ENCODE results near the gene PCNX2.

- no peak for TF ChIP-seq EZH2 (IDR thresholded peaks at IDR 0.05; ENCODE audit: borderline replicate concordance, control insufficient read depth, low read depth, low read length)
- TF ChIP-seq, protein P1, sequence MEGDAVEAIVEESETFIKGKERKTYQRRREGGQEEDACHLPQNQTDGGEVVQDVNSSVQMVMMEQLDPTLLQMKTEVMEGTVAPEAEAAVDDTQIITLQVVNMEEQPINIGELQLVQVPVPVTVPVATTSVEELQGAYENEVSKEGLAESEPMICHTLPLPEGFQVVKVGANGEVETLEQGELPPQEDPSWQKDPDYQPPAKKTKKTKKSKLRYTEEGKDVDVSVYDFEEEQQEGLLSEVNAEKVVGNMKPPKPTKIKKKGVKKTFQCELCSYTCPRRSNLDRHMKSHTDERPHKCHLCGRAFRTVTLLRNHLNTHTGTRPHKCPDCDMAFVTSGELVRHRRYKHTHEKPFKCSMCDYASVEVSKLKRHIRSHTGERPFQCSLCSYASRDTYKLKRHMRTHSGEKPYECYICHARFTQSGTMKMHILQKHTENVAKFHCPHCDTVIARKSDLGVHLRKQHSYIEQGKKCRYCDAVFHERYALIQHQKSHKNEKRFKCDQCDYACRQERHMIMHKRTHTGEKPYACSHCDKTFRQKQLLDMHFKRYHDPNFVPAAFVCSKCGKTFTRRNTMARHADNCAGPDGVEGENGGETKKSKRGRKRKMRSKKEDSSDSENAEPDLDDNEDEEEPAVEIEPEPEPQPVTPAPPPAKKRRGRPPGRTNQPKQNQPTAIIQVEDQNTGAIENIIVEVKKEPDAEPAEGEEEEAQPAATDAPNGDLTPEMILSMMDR (IDR thresholded peaks at IDR 0.05 in 2 of 3, conservative IDR thresholded peaks at IDR 0.05 in 1 of 3; ENCODE audit: control insufficient read depth in 2 of 3, extremely low read depth in 1 of 3, insufficient read depth in 1 of 3, low read depth in 3 of 3, low read length in 3 of 3): no peak
- TF ChIP-seq E4F1 (IDR thresholded peaks at IDR 0.05; ENCODE audit: borderline replicate concordance, partially characterized antibody): no peak
- no peak for TF ChIP-seq DPF2 (IDR thresholded peaks at IDR 0.05)
- no peak for TF ChIP-seq TCF7 (IDR thresholded peaks at IDR 0.05; ENCODE audit: borderline replicate concordance)
- TF ChIP-seq, protein P2, sequence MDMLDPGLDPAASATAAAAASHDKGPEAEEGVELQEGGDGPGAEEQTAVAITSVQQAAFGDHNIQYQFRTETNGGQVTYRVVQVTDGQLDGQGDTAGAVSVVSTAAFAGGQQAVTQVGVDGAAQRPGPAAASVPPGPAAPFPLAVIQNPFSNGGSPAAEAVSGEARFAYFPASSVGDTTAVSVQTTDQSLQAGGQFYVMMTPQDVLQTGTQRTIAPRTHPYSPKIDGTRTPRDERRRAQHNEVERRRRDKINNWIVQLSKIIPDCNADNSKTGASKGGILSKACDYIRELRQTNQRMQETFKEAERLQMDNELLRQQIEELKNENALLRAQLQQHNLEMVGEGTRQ (IDR thresholded peaks at IDR 0.05; ENCODE audit: borderline replicate concordance, low read depth, low read length): no peak
- no peak for TF ChIP-seq POLR2AphosphoS5 (IDR thresholded peaks at IDR 0.05; ENCODE audit: low read length)
- TF ChIP-seq, protein P3, sequence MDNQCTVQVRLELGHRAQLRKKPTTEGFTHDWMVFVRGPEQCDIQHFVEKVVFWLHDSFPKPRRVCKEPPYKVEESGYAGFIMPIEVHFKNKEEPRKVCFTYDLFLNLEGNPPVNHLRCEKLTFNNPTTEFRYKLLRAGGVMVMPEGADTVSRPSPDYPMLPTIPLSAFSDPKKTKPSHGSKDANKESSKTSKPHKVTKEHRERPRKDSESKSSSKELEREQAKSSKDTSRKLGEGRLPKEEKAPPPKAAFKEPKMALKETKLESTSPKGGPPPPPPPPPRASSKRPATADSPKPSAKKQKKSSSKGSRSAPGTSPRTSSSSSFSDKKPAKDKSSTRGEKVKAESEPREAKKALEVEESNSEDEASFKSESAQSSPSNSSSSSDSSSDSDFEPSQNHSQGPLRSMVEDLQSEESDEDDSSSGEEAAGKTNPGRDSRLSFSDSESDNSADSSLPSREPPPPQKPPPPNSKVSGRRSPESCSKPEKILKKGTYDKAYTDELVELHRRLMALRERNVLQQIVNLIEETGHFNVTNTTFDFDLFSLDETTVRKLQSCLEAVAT (IDR thresholded peaks at IDR 0.05): no peak
- TF ChIP-seq ETV6 (conservative IDR thresholded peaks at IDR 0.05 in 1 of 2, IDR thresholded peaks at IDR 0.05 in 1 of 2; ENCODE audit: borderline replicate concordance in 1 of 2, low read depth in 1 of 2): no peak
- no peak for TF ChIP-seq BACH1 (IDR thresholded peaks at IDR 0.05; ENCODE audit: borderline replicate concordance)
- TF ChIP-seq EP300 (IDR thresholded peaks at IDR 0.05; ENCODE audit: borderline replicate concordance in 1 of 2, control insufficient read depth in 1 of 2, low read depth in 2 of 2, low read length in 2 of 2): no peak
Measured at GRCh38 chr1:233237647-233238046, 57.9 kb downstream of the PCNX2 start.

Measured in GM12878 (cell line).